Neutrophil (primary cell): ENCODE results near the gene PLA2G15.
A peak's percentile ranks its signal among the peaks of the same experiment; 100 is the strongest.

ENCODE experiments used
- H3K27ac ChIP-seq: fragments of 200-600 bp; sonication (generic); 2 replicates; pipeline ENCODE4 v1.5.1; 2016; ENCODE audit warnings: mild to moderate bottlenecking, moderate library complexity
- H3K27me3 ChIP-seq: fragments of 200-600 bp; sonication (generic); 2 replicates; pipeline ENCODE4 v1.6.0; 2016; ENCODE audit warnings: mild to moderate bottlenecking
- H3K36me3 ChIP-seq: fragments of 200-600 bp; sonication (generic); 2 replicates; pipeline ENCODE4 v1.5.1; 2017
- H3K4me1 ChIP-seq, 2 experiments: fragments of 200-600 bp in 1 of 2; sonication (generic) in 1 of 2; 1 replicate in 1 of 2; 2 replicates in 1 of 2; pipeline versions ENCODE4 v1.5.1 to v1.6.1; 2013 to 2016; ENCODE audit warnings: low read depth in 1 of 2, low read length in 1 of 2, mild to moderate bottlenecking in 1 of 2, moderate library complexity in 1 of 2; ENCODE audit not compliant: control insufficient read depth in 1 of 2, insufficient read depth in 1 of 2
- H3K4me3 ChIP-seq, 2 experiments: fragments of 200-600 bp in 1 of 2; sonication (generic) in 1 of 2; 1 replicate in 1 of 2; 2 replicates in 1 of 2; pipeline ENCODE4 v1.5.1; 2013 to 2016; ENCODE audit warnings: low read depth in 1 of 2, low read length in 1 of 2, mild to moderate bottlenecking in 1 of 2, moderate library complexity in 1 of 2
- H3K9me3 ChIP-seq: fragments of 200-600 bp; sonication (generic); 2 replicates; pipeline ENCODE4 v1.5.1; 2016
- TF ChIP-seq, protein P1 (sequence below): fragments of 200-600 bp; sonication (generic); IDR thresholded peaks from 2 replicates; pipeline ENCODE4 v1.5.1; 2016; ENCODE audit warnings: antibody characterized with exemption

The PLA2G15 gene

GRCh38 chr16:68223072-68223471 is 22.1 kb upstream of the PLA2G15 start:
- no peaks in the 10 kb centered on the region for H3K4me1 ChIP-seq
- H3K9me3 ChIP-seq, result no peaks in the 10 kb centered on the region
- no peak overlapping the region for H3K27ac ChIP-seq
- H3K36me3 ChIP-seq, result peaks cover 35% of the 10 kb centered on the region
- no peak overlapping the region for H3K4me3 ChIP-seq
- H3K27me3 ChIP-seq, result no peaks in the 10 kb centered on the region
- TF ChIP-seq, protein P1, sequence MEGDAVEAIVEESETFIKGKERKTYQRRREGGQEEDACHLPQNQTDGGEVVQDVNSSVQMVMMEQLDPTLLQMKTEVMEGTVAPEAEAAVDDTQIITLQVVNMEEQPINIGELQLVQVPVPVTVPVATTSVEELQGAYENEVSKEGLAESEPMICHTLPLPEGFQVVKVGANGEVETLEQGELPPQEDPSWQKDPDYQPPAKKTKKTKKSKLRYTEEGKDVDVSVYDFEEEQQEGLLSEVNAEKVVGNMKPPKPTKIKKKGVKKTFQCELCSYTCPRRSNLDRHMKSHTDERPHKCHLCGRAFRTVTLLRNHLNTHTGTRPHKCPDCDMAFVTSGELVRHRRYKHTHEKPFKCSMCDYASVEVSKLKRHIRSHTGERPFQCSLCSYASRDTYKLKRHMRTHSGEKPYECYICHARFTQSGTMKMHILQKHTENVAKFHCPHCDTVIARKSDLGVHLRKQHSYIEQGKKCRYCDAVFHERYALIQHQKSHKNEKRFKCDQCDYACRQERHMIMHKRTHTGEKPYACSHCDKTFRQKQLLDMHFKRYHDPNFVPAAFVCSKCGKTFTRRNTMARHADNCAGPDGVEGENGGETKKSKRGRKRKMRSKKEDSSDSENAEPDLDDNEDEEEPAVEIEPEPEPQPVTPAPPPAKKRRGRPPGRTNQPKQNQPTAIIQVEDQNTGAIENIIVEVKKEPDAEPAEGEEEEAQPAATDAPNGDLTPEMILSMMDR, result no peak

GRCh38 chr16:68226116-68226515 is 19.1 kb upstream of the PLA2G15 start:
- Histone ChIP-seq H3K27ac (no peak overlapping the region), H3K9me3 (no peaks in the 10 kb centered on the region)
- TF ChIP-seq, protein P1, result no peak

DNA sequence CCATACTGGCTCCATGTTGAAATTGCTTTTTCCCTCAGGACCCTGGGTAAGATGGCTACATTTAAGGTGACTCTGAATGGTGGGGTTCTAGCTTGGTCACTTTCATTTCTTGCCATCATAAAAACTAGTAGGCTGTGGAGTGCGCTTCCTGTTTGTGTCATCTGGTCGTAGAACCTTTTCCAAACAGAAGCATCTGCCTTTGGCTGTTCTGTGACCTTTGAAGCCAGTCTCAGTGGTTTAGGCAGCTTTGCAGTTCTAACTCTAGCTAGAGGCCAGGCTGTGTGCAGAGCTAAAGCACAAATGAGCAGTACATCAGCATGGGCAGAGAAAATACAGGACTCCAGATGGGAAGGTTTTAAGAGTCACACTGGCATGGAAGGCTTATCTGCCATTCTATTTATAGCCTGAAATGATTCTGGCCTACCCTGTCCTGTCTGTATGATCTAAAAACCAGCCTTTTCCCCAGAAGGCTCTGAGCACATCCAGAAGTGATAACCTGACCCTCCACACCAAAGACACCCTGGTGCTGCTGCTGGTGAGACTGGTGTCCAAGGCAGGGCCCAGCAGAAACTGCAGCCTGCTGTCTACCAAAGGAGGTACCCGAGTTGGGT is 17.9 kb upstream of the PLA2G15 start:
- H3K9me3 ChIP-seq, result no peaks in the 10 kb centered on the region
- H3K36me3 ChIP-seq, result peaks cover 55% of the 10 kb centered on the region
- H3K4me3 ChIP-seq, result no peak overlapping the region
- H3K27me3 ChIP-seq, result no peaks in the 10 kb centered on the region
- TF ChIP-seq, protein P1, result no peak
- no peak overlapping the region for H3K27ac ChIP-seq
- no peaks in the 10 kb centered on the region for H3K4me1 ChIP-seq

More at GRCh38 chr16:68226116-68226515, 19.1 kb upstream of the PLA2G15 start:
- Histone ChIP-seq H3K36me3 (peaks cover 52% of the 10 kb centered on the region), H3K27me3 (no peaks in the 10 kb centered on the region), H3K4me1 (no peaks in the 10 kb centered on the region), H3K4me3 (no peak overlapping the region)

DNA sequence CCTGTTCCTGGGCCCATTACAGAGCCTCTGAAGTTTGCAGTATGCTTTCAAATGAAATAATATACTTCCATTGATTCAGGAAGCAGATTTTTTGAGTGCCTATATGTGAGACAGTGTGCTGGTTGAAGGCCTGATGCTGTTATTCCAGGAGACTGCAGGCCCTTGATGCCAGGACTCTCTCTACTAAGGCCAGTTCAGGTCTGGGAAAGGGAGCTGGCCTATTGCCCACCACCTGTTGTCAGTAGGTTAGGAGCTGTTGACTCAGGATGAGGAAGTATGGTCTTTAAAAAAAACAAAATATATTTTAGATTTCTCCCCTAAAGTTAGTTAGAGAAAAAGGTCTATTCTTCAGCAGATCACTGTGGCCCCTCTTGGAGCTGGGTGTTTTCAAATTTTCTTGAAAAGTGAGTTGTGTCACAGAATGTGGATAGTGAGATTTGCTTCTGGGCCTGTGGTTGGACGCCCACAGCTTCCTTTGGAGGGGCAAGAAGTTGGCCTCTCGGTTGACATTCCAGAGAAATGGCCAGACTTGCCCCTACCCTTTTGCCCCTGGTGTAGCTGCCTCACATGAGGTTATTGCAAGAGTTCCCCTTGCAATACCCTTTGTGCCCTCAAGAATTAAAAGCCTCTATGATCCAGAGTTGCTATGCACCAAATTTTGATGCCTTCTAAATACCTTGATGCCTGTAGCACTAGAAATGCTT is 17.2 kb upstream of the PLA2G15 start:
- no peak overlapping the region for H3K4me3 ChIP-seq
- no peaks in the 10 kb centered on the region for H3K9me3 ChIP-seq
- TF ChIP-seq, protein P1, result no peak
- H3K27me3 ChIP-seq, result no peaks in the 10 kb centered on the region
- H3K4me1 ChIP-seq, result no peaks in the 10 kb centered on the region
- H3K27ac ChIP-seq, result peak overlapping the region; percentile 5
- peaks cover 60% of the 10 kb centered on the region for H3K36me3 ChIP-seq

GRCh38 chr16:68228652-68229051 is 16.5 kb upstream of the PLA2G15 start:
- no peaks in the 10 kb centered on the region for H3K4me1 ChIP-seq
- H3K27me3 ChIP-seq, result peaks cover 2% of the 10 kb centered on the region
- peaks cover 60% of the 10 kb centered on the region for H3K36me3 ChIP-seq
- H3K9me3 ChIP-seq, result no peaks in the 10 kb centered on the region
- H3K27ac ChIP-seq, result no peak overlapping the region
- TF ChIP-seq, protein P1, result no peak
- H3K4me3 ChIP-seq, result no peak overlapping the region
